DMS 273 (cell line): ENCODE measurements around the gene POLRMT.

Experiments used
- DNase-seq: peaks from one replicate; lab custom pipeline; 2025; ENCODE audit not compliant: unreplicated experiment; lab: John Stamatoyannopoulos, UW

POLRMT gene

GRCh38 chr19:581399-582111 lies 51.8 kb downstream of the POLRMT start:
- no peak for DNase-seq

- no peak for DNase-seq
Observed at GRCh38 chr19:580274-580835, 53.0 kb downstream of the POLRMT start.

GRCh38 chr19:579842-580155 lies 53.5 kb downstream of the POLRMT start:
- DNase-seq, result no peak

GRCh38 chr19:579111-579841 lies 54.1 kb downstream of the POLRMT start:
- no peak for DNase-seq

DNA sequence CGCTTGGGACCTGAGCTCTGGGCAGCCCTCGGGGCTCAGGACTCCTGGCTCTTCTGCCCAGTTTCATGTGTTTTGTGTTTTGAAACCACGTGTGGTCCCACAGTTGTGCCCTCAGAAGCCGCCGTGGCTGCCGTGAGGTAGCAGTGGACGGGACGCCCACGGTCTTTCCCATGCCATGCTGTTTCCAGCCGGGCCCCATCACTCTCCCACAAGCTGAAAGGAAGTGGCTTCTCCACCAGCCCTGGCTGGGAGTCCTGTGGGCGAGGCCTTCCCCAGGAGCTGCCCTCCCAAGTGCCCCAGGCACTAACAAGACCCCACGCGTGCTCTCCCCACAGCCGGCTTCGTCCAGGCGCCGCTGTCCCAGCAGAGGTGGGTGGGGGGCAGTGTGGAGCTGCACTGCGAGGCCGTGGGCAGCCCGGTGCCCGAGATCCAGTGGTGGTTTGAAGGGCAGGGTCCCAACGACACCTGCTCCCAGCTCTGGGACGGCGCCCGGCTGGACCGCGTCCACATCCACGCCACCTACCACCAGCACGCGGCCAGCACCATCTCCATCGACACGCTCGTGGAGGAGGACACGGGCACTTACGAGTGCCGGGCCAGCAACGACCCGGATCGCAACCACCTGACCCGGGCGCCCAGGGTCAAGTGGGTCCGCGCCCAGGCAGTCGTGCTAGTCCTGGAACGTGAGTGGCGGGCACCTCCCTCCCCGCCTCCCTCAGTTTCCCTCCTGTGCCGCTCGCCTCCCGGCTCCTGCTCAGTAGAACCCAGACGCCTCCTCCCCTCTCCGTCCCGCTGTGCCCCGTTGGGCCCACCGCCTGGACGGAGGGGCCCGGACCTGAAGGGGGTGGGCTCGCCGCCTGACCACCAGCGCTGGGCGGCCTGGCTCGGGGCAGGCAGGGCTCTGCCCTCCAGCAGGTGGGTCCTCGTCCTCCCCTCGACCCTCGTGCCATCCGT lies 55.6 kb downstream of the POLRMT start:
- DNase-seq, result no peak

GRCh38 chr19:576768-577438 lies 56.4 kb downstream of the POLRMT start:
- DNase-seq, result no peak

DNA sequence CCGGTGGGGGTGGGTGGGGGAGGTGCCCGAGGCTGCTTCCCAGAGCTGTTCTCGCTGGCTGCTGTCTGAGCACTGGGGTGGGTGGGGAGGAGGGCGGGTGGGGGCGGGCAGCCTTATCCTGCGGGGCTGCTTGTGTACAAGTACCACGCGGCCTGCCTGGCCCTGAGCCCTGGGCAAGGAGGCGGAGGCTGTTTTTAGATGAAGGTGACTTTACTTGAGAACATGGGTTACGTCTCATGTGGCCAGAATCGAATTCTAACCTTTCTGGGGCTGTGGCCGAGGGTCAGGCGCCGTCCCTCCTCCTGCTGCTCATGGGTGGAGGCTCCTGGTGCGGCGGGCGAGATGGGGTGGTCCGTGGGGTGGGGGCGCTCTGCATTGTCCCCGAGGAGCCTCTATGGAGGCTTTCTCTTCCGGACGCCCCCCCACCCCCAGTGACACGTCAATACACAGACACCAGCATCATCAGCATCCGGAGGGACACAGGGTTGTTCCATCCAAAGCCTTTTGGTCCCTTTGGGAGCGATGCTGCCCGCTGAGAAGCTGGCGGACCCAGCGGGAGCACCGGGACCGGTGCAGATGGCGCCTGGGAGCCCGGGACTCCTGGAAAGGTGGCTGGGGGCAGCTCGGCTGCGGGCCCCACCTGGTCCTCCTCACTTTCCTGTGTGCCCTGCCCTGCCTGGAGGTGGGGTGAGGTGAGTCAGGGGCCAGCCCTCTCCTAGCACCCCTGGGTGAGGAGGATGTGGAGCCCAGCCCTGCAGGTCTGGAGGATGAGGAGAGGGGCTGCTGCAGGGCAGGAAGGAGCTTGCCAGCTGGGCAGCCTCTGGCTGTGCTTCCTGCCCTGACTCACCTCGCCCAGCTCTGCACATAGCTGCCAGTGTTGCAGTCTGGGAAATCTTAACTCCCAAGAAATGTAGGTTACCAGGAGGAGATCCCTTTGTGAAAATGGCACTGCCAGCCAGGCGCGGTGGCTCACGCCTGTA lies 57.5 kb downstream of the POLRMT start:
- DNase-seq, result peak; percentile 45

- peak; percentile 60 for DNase-seq
Observed at GRCh38 chr19:574658-575526, 58.4 kb downstream of the POLRMT start.

- DNase-seq, result no peak
Observed at GRCh38 chr19:573519-573825, 59.9 kb downstream of the POLRMT start.

DNA sequence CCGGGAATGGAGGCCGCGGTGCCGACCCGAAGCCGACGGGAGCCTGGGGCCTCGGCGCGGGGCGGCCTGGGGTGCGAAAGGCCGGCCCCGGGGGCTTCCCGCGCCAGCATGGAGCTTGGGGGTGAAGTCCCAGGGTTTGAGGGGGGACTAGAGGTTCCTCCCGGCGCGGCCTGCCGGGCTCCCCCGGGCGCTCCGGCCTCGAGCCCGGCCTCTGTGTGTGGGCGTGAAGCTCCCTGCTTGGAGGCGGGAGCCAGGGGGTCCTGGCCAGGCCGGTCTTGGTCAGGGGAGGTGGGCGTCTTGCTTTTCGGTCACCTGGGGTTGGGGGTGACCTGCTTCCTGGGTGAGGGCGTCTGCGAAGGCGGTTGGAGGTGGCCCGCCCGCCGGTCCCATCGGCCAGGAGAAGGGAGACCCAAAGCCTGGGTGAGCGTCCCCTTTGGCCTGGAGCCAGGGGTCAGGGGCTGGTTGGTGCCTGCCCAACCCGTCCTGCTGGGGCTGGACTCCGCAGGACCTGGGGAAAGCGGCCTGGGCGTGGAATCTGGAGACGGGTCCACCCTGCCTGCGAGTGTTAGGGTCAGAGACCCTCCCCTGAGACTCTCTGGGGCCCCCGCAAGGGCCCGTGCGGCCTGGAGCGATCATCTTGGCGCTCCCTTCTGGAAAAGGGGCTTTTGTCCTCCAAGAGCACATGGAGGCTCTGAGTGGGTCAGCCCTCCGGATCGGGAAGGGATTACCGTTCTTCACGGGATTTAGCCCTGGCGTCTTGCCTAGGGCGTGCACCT lies 60.4 kb downstream of the POLRMT start:
- peak; percentile 82 for DNase-seq

DNA sequence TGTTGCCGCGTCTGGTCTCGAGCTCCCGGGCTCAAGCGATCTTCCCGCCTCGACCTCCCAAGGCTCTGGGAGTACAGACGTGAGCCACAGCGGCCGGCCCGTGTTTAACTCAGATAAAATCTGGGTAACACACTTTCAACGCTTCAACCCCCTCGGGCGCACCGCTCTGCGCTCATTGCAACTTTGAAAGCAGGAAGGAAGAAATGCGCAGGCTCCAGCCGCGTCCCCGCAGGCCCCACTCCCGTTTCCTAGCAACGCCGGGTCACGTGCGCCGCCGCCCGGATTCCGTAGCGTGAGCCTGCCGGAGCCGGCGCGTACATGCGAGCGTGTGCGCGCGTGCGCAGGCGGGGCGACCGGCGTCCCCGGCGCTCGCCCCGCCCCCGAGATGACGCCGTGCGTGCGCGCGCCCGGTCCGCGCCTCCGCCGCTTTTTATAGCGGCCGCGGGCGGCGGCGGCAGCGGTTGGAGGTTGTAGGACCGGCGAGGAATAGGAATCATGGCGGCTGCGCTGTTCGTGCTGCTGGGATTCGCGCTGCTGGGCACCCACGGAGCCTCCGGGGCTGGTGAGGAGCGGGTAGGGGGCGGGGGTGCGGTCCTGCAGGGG lies 61.1 kb downstream of the POLRMT start, which contains the start of gene BSG:
TSS of gene BSG (plus strand) at position 457 of the 603 bp plus-strand sequence. CDS start at position 496, 39 bp downstream.
- peak; percentile 100 for DNase-seq

GRCh38 chr19:571566-571974 lies 61.8 kb downstream of the POLRMT start:
- peak; percentile 77 for DNase-seq

- peak; percentile 81 for DNase-seq
Observed at GRCh38 chr19:570937-571565, 62.3 kb downstream of the POLRMT start.

DNA sequence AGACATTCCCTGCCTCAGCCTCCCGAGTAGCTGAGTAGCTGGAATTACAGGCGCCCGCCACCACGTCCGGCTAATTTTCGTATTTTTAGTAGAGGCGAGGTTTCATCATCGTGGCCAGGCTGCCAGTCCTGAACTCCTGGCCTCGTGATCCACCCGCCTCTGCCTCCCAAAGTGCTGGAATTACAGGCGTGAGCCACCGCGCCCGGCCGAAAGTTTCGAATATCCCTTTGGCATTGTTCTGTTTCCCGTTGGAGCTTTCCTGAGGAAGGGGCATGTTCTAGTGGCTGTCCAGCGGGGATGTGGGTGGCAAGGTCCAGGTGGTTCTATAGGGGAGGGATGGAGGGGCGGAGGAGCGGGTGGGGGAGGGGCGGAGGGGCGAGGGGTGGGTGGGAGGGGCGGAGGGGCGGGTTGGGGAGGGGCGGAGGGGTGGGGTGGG lies 63.1 kb downstream of the POLRMT start:
- no peak for DNase-seq

- no peak for DNase-seq
Observed at GRCh38 chr19:567296-567900, 65.9 kb downstream of the POLRMT start.
